ENCODE results near the gene PRICKLE1.

- no peak for TF ChIP-seq POLR2A (IDR thresholded peaks at IDR 0.05; ENCODE audit: extremely low read depth, insufficient read length)
- TF ChIP-seq, protein P1, sequence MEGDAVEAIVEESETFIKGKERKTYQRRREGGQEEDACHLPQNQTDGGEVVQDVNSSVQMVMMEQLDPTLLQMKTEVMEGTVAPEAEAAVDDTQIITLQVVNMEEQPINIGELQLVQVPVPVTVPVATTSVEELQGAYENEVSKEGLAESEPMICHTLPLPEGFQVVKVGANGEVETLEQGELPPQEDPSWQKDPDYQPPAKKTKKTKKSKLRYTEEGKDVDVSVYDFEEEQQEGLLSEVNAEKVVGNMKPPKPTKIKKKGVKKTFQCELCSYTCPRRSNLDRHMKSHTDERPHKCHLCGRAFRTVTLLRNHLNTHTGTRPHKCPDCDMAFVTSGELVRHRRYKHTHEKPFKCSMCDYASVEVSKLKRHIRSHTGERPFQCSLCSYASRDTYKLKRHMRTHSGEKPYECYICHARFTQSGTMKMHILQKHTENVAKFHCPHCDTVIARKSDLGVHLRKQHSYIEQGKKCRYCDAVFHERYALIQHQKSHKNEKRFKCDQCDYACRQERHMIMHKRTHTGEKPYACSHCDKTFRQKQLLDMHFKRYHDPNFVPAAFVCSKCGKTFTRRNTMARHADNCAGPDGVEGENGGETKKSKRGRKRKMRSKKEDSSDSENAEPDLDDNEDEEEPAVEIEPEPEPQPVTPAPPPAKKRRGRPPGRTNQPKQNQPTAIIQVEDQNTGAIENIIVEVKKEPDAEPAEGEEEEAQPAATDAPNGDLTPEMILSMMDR (IDR thresholded peaks at IDR 0.05; ENCODE audit: low read depth, low read length) = no peak
These were observed 16.1 kb upstream of the PRICKLE1 start for GRCh38 chr12:42605685-42606084.

Measured in NB4 (cell line).